ENCODE measurements around the gene NEGR1.

- TF ChIP-seq, protein P1, sequence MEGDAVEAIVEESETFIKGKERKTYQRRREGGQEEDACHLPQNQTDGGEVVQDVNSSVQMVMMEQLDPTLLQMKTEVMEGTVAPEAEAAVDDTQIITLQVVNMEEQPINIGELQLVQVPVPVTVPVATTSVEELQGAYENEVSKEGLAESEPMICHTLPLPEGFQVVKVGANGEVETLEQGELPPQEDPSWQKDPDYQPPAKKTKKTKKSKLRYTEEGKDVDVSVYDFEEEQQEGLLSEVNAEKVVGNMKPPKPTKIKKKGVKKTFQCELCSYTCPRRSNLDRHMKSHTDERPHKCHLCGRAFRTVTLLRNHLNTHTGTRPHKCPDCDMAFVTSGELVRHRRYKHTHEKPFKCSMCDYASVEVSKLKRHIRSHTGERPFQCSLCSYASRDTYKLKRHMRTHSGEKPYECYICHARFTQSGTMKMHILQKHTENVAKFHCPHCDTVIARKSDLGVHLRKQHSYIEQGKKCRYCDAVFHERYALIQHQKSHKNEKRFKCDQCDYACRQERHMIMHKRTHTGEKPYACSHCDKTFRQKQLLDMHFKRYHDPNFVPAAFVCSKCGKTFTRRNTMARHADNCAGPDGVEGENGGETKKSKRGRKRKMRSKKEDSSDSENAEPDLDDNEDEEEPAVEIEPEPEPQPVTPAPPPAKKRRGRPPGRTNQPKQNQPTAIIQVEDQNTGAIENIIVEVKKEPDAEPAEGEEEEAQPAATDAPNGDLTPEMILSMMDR (IDR thresholded peaks at IDR 0.05 in 4 of 5, conservative IDR thresholded peaks at IDR 0.05 in 1 of 5) = no peak
- no peak for TF ChIP-seq POLR2A (IDR thresholded peaks at IDR 0.05)
Observed at GRCh38 chr1:71350330-71350729, 932.0 kb downstream of the NEGR1 start.
